ENCODE measurements around the gene SOX9. TPM values are rescaled to one million over a fixed set of nuclear protein-coding genes. Genes with fewer than 3 reads are reported as not detected.

The SOX9 gene
- total and polyA plus RNA-seq, 2 of the 8 experiments (the other 6 are each of a cell fraction or from before 2014, with no cell fraction given) = 1.9 to 4.9 TPM

GRCh38 chr17:72167593-72167992, 46.8 kb downstream of the SOX9 start:
- Histone ChIP-seq H3K9me3 (ENCODE audit: insufficient read depth in 2 of 2, low read depth in 1 of 2, low read length in 1 of 2) (no peaks in the 10 kb centered on the region; a peak in 1 of 4 replicates), H2AK5ac (ENCODE audit: low read depth, low read length) (0 out of 2 replicates have a peak overlapping the region, but pooled peaks have one; percentile 89), H2AFZ (ENCODE audit: low read length) (no peak overlapping the region), H3K23ac (ENCODE audit: insufficient read length) (no peak overlapping the region), H3K4me3 (ENCODE audit: extremely low read depth in 1 of 4, insufficient read depth in 2 of 4, low read depth in 3 of 4, low read length in 4 of 4) (no peak overlapping the region), H3K56ac (replicated peaks; ENCODE audit: insufficient read length, low read depth, low read length) (no peak overlapping the region), H4K5ac (ENCODE audit: insufficient read length, low read depth, low read length) (no peak overlapping the region), H2BK15ac (ENCODE audit: low read length) (peak overlapping the region; percentile 89; the same call in 1 of the 2 replicates), H3K79me2 (ENCODE audit: control insufficient read depth in 1 of 2, insufficient read depth in 2 of 2, low read length in 2 of 2) (no peaks in the 10 kb centered on the region), H2BK12ac (ENCODE audit: low read depth, low read length) (peak overlapping the region; percentile 56; the same call in 1 of the 2 replicates), H3K23me2 (ENCODE audit: low read depth, low read length) (no peaks in the 10 kb centered on the region; the same call in 1 of the 2 replicates), H3K9ac (replicated peaks in 1 of 4; ENCODE audit: extremely low read depth in 1 of 4, low read depth in 3 of 4, low read length in 3 of 4) (no peak overlapping the region), H3K36me3 (ENCODE audit: control insufficient read depth in 2 of 4, insufficient read depth in 4 of 4, low read length in 3 of 4) (no peaks in the 10 kb centered on the region), H3K18ac (ENCODE audit: extremely low read depth, low read length) (no peak overlapping the region), H3K4me1 (replicated peaks in 1 of 4; ENCODE audit: control insufficient read depth in 3 of 4, insufficient read depth in 4 of 4, low read length in 3 of 4) (peaks cover 2 to 22% (median 10%) of the 10 kb centered on the region in 4 experiments; a peak in 6 of 7 replicates), H2BK5ac (ENCODE audit: low read depth, low read length) (no peak overlapping the region), H4K91ac (replicated peaks; ENCODE audit: insufficient read length, low read length) (no peak overlapping the region), H4K8ac (ENCODE audit: extremely low read depth, insufficient read depth, low read length) (no peak overlapping the region), H2BK120ac (replicated peaks; ENCODE audit: low read depth, low read length) (no peak overlapping the region), H3K27ac (ENCODE audit: low read depth, low read length) (no peak overlapping the region), H3K4me2 (ENCODE audit: insufficient read depth in 1 of 2, low read depth in 2 of 2, low read length in 2 of 2) (no peak overlapping the region), H4K20me1 (replicated peaks in 1 of 2; ENCODE audit: control insufficient read depth in 1 of 2, insufficient read depth in 2 of 2, low read length in 2 of 2) (no peaks in the 10 kb centered on the region), H3K14ac (ENCODE audit: insufficient read length) (no peak overlapping the region), H3K79me1 (ENCODE audit: low read depth, low read length) (no peaks in the 10 kb centered on the region), H2BK20ac (ENCODE audit: low read length) (0 out of 2 replicates have a peak overlapping the region, but pooled peaks have one; percentile 62), H3K4ac (replicated peaks; ENCODE audit: insufficient read length, low read depth, low read length) (no peak overlapping the region), H3K27me3 (replicated peaks in 1 of 4; ENCODE audit: control insufficient read depth in 3 of 4, extremely low read depth in 1 of 4, insufficient read depth in 3 of 4, low read length in 3 of 4) (no peaks in the 10 kb centered on the region)
- 95% methylated on average over 2 of the region's 2 CpGs; no CpG with 5 or more reads in 1 of the 2 experiments for WGBS, 2 experiments (ENCODE audit: extremely low coverage in 1 of 2, insufficient coverage in 1 of 2, insufficient read length in 1 of 2, insufficient replicate concordance in 2 of 2, low coverage in 1 of 2, low lambda C conversion rate in 2 of 2, missing lambda C conversion rate in 1 of 2)
- ChIA-PET CTCF (ENCODE audit: partially characterized antibody) (interaction anchor here (0.5 kb wide), 1 partner anchor 18 kb away, joined by 6 read pairs; no protein-coding TSS in a partner anchor), POLR2A (ENCODE audit: partially characterized antibody) (interaction anchor here (1.4 kb wide), 1 partner anchor 44 kb away, joined by 5 read pairs; no protein-coding TSS in a partner anchor)
- FAIRE-seq = no peak
- DNase-seq (ENCODE audit: low read depth in 1 of 2, low spot score in 2 of 2) = no peak
- TF ChIP-seq MAX (IDR thresholded peaks at IDR 0.05) (no peak), GTF2F1 (IDR thresholded peaks at IDR 0.05; ENCODE audit: borderline replicate concordance, low read depth, low read length) (no peak), RBBP5 (IDR thresholded peaks at IDR 0.05; ENCODE audit: borderline replicate concordance, low read depth, low read length) (no peak), CHD1 (IDR thresholded peaks at IDR 0.05; ENCODE audit: low read depth, low read length) (no peak), EGR1 (IDR thresholded peaks at IDR 0.05; ENCODE audit: borderline replicate concordance, low read depth, low read length) (no peak), NANOG (IDR thresholded peaks at IDR 0.05; ENCODE audit: insufficient read depth, low read depth, low read length, poor library complexity, severe bottlenecking) (no peak), SAP30 (IDR thresholded peaks at IDR 0.05; ENCODE audit: insufficient read depth, insufficient replicate concordance, low read length) (no peak), GABPA (IDR thresholded peaks at IDR 0.05; ENCODE audit: borderline replicate concordance, insufficient read depth, low read length) (no peak), EP300 (IDR thresholded peaks at IDR 0.05; ENCODE audit: borderline replicate concordance in 1 of 2, low read depth in 2 of 2, low read length in 2 of 2) (no peak), TAF7 (optimal IDR thresholded peaks at IDR 0.05; ENCODE audit: borderline replicate concordance, low read depth, low read length) (no peak), TAF1 (IDR thresholded peaks at IDR 0.05; ENCODE audit: low read depth, low read length) (no peak)
